Skeletal muscle tissue (tissue), 4 donors: ENCODE data around the gene PPARG. TPM values are rescaled to one million over a fixed set of nuclear protein-coding genes. Genes with fewer than 3 reads are reported as not detected.
A peak's percentile ranks its signal among the peaks of the same experiment; 100 is the strongest.

Experiments
- H3K27ac ChIP-seq: one replicate; pipeline ENCODE4 v1.7.0; 2013; ENCODE audit warnings: mild to moderate bottlenecking, low read depth, low read length, inconsistent platforms
- H3K27me3 ChIP-seq, 3 donors: one replicate each; pipeline ENCODE4 v1.7.0; 2013; ENCODE audit warnings: low read length in 3 of 3; ENCODE audit not compliant: control insufficient read depth in 3 of 3, insufficient read depth in 3 of 3
- H3K36me3 ChIP-seq, 3 donors: one replicate each; pipeline ENCODE4 v1.7.0; 2013; ENCODE audit warnings: low read length in 3 of 3; ENCODE audit not compliant: control insufficient read depth in 3 of 3, insufficient read depth in 3 of 3
- H3K4me1 ChIP-seq, 3 donors: one replicate each; pipeline ENCODE4 v1.7.0; 2013; ENCODE audit warnings: low read length in 3 of 3, mild to moderate bottlenecking in 3 of 3; ENCODE audit not compliant: control insufficient read depth in 3 of 3, insufficient read depth in 3 of 3
- H3K4me3 ChIP-seq, 3 donors: one replicate each; pipeline ENCODE4 v1.7.0; 2013; ENCODE audit warnings: low read length in 3 of 3
- H3K9ac ChIP-seq, 3 donors: one replicate each; pipeline ENCODE4 v1.7.0; 2013; ENCODE audit warnings: low read length in 3 of 3, mild to moderate bottlenecking in 3 of 3, moderate library complexity in 2 of 3, low read depth in 1 of 3
- H3K9me3 ChIP-seq, 3 donors: one replicate each; pipeline ENCODE4 v1.7.0; 2013; ENCODE audit warnings: low read length in 3 of 3; ENCODE audit not compliant: control insufficient read depth in 3 of 3
- total RNA-seq: library from RNA; depleted of rRNA; stranded (reverse); fragments of >200 nt; gene quantifications from one replicate; pipeline ENCODE4 v1.2.3, GENCODE V29; 2014
- donor health status: Osteomylitis.

The PPARG gene
- total RNA-seq, 1 donor from 2014 or later: 30.3 TPM

DNA sequence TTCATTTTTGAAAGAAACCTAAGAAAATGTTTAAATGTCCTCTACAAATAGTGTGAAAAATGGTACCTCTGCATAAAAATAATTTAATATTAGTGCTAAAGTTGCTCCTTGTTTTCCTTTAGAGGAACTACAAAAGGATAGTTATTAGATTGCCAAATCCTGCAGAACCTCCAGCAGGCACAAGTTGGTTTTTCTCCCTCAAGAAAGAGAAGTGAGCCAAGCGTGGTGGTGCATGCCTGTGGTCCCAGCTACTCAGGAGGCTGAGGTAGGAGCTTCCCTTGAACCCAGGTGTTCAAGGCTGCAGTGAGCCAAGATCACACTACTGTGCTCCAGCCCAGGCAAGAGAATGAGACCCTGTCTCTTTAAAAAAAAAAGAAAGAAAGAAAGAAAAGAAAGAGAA, 110.4 kb downstream of the PPARG start:
- H3K4me1 ChIP-seq: peaks cover 0 to 3% (median 0%) of the 10 kb centered on the region in 3 donors

DNA sequence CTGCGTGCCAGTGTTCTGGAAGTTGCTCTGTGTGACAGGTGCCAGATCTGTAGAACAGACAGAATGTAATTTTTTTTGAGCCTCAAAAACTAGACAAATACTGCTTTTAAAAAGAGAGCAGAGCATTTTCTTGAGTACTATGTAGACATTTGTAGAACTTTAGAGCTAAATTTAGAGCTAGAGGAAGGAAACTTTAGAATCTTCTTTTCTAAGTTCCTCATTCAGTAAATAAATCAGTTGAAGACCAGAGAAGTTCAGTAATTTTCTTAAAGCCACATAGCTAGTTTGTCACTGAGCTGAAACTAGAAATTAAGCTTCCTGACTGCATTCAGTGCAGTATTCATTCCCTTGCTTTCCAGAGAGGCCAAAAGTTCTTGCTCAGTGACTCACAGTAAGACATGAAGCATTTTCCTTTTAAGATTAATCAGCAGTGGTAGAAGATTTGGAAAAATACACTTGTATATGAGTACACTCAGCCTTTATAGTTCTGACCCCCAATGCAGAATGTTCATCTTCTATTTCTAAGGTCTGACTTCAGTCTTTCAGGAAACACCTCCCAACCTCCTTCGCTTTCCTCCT, 111.8 kb downstream of the PPARG start:
- no peak overlapping the region for H3K27ac ChIP-seq
- no peaks in the 10 kb centered on the region for H3K9me3 ChIP-seq
- H3K27me3 ChIP-seq: peaks cover 0 to 3% (median 0%) of the 10 kb centered on the region in 3 donors
- peaks cover 0 to 3% (median 0%) of the 10 kb centered on the region in 3 donors for H3K4me1 ChIP-seq
- no peaks in the 10 kb centered on the region for H3K36me3 ChIP-seq
- H3K4me3 ChIP-seq: no peak overlapping the region
- H3K9ac ChIP-seq: no peak overlapping the region

More for the DNA sequence above, 110.4 kb downstream of the PPARG start:
- H3K9ac ChIP-seq: no peak overlapping the region
- no peaks in the 10 kb centered on the region for H3K36me3 ChIP-seq
- no peak overlapping the region for H3K4me3 ChIP-seq
- peaks cover 0 to 3% (median 0%) of the 10 kb centered on the region in 3 donors for H3K27me3 ChIP-seq
- H3K27ac ChIP-seq: no peak overlapping the region
- H3K9me3 ChIP-seq: no peaks in the 10 kb centered on the region

DNA sequence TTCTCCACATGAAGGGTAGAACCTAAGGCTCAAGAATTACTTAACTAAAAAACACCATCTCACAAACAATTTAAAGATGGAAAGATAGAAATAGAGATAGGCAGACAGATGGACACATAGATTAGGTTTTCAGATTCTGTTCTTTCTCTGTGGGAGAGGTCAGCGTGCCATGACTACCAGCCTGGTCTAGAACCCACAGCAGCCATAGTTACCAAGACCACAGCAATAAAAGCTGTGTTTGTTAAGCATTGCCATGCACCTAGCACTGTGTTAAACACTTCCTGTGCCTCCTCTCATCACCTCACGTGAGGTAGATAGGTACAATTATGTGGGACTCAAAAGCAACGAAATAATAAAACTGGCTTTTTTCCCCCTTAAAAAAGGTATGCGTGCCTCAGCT, 112.3 kb downstream of the PPARG start:
- peaks cover 0 to 3% (median 0%) of the 10 kb centered on the region in 3 donors for H3K4me1 ChIP-seq
- H3K27ac ChIP-seq: no peak overlapping the region
- H3K27me3 ChIP-seq: peaks cover 0 to 3% (median 0%) of the 10 kb centered on the region in 3 donors
- no peak overlapping the region for H3K9ac ChIP-seq
- no peaks in the 10 kb centered on the region for H3K9me3 ChIP-seq
- H3K36me3 ChIP-seq: no peaks in the 10 kb centered on the region
- no peak overlapping the region for H3K4me3 ChIP-seq

DNA sequence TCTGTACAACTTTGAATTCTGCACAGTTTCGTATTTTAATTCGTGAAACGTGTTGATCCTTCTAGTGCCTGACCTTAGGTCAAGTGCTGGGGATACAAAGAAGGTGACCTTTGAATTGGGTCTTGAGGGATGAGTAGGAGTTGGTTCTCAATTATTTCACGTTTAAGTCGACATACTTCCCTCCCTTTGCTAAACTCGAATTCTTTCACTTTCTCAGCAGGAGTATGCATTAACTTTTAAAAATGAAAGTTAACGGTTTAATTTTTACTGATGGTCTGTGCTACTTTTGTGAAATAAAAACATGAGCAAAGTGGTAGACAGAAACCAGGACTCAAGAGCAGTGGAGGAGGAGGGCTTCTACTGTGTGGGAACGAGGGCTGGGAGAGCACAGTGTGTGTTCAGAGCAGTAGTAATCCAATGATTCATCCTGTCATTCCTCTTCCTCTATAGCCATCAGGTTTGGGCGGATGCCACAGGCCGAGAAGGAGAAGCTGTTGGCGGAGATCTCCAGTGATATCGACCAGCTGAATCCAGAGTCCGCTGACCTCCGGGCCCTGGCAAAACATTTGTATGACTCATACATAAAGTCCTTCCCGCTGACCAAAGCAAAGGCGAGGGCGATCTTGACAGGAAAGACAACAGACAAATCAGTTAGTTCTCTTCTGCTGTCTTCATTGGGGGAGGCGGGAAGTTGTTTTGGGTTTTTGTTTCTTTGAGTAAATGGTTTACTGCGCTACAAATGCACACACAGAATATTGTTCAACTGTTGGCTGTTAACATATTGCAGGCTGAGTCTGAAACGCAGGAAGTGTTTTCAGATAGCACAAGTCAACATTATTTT, 116.8 kb downstream of the PPARG start:
- Histone ChIP-seq H3K9me3 (no peaks in the 10 kb centered on the region), H3K27me3 (no peaks in the 10 kb centered on the region), H3K9ac (no peak overlapping the region), H3K27ac (peak overlapping the region; percentile 54), H3K4me3 (peak overlapping the region in 1 of 3 donors; percentile 16), H3K4me1 (no peaks in the 10 kb centered on the region), H3K36me3 (peaks cover 0 to 4% (median 0%) of the 10 kb centered on the region in 3 donors)

DNA sequence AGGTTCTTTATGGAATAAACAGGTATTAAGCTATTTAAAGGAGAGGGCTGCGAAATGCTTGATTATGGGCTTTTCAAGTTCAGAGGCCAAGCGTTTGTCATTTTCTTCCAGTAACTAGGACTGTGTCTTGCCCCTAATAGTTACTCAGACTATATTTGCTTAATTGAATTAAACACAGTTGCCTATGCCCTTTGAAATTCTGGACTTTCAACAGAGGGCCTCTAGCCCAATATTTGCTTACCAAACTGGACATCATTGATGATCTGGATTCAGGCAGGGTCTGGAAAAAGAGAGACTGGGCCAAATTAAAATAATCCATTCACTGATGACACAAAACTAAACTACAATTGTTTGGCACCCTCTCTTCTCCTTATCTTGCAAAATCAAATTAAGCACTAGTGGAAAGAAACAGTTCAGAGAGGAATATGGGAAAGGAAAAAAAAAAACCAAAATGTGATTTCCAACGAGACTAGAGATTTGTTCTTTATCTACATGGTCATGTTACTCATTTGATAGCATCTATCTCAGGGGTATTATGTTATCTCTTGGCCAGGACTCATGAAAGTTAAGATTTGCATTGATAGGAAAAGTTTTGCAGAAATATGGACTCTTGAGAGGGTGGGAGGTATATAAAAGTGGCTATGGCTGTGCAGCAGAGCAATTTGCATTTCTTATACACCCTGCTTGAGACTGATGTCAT, 120.3 kb downstream of the PPARG start:
- Histone ChIP-seq H3K27ac (no peak overlapping the region), H3K4me3 (no peak overlapping the region), H3K9me3 (no peaks in the 10 kb centered on the region), H3K4me1 (no peaks in the 10 kb centered on the region), H3K36me3 (peaks cover 0 to 4% (median 0%) of the 10 kb centered on the region in 3 donors), H3K27me3 (no peaks in the 10 kb centered on the region), H3K9ac (no peak overlapping the region)

- Histone ChIP-seq H3K36me3 (peaks cover 0 to 4% (median 0%) of the 10 kb centered on the region in 3 donors), H3K4me3 (no peak overlapping the region), H3K27me3 (no peaks in the 10 kb centered on the region), H3K9ac (no peak overlapping the region), H3K27ac (no peak overlapping the region), H3K4me1 (no peaks in the 10 kb centered on the region), H3K9me3 (no peaks in the 10 kb centered on the region)
Observed at GRCh38 chr3:12409684-12410596, 121.1 kb downstream of the PPARG start.

DNA sequence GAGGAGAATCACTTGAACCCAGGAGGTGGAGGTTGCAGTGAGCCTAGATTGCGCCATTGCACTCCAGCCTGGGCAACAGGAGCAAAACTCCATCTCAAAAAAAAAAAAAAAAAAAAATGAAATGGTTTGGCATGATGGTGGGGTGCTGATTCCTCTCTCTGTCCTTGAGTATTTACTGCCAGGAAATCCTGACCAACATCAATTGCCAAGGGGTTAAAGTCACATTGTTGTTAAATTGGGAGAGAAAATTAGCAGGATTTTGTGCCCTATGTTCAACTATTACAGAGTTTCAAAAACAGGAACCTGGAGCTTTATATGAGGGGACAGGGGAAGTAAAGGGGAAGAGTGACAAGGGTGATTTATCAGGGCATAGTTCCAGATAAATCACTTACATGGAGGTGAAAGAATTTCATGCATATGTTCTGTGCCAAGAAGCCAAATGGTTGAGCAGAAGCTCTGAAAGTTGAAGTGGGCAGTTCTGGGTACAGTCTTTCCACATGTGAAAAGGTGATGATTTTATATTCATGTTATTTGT, 124.9 kb downstream of the PPARG start:
- no peaks in the 10 kb centered on the region for H3K27me3 ChIP-seq
- H3K9me3 ChIP-seq: no peaks in the 10 kb centered on the region
- H3K9ac ChIP-seq: no peak overlapping the region
- no peaks in the 10 kb centered on the region for H3K4me1 ChIP-seq
- H3K4me3 ChIP-seq: no peak overlapping the region
- no peaks in the 10 kb centered on the region for H3K36me3 ChIP-seq
- H3K27ac ChIP-seq: no peak overlapping the region

- Histone ChIP-seq H3K36me3 (no peaks in the 10 kb centered on the region), H3K4me3 (no peak overlapping the region), H3K27me3 (no peaks in the 10 kb centered on the region), H3K9me3 (no peaks in the 10 kb centered on the region), H3K9ac (no peak overlapping the region), H3K4me1 (no peaks in the 10 kb centered on the region), H3K27ac (no peak overlapping the region)
Observed at GRCh38 chr3:12415014-12415680, 126.3 kb downstream of the PPARG start.

DNA sequence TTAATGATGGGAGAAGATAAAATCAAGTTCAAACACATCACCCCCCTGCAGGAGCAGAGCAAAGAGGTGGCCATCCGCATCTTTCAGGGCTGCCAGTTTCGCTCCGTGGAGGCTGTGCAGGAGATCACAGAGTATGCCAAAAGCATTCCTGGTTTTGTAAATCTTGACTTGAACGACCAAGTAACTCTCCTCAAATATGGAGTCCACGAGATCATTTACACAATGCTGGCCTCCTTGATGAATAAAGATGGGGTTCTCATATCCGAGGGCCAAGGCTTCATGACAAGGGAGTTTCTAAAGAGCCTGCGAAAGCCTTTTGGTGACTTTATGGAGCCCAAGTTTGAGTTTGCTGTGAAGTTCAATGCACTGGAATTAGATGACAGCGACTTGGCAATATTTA, 127.9 kb downstream of the PPARG start:
- Histone ChIP-seq H3K4me1 (no peaks in the 10 kb centered on the region), H3K36me3 (no peaks in the 10 kb centered on the region), H3K4me3 (no peak overlapping the region), H3K27ac (no peak overlapping the region), H3K27me3 (no peaks in the 10 kb centered on the region), H3K9me3 (no peaks in the 10 kb centered on the region), H3K9ac (no peak overlapping the region)
